ENCODE results near the gene SHB. TPM values are rescaled to one million over a fixed set of nuclear protein-coding genes. Genes with fewer than 3 reads are reported as not detected.
A peak's percentile ranks its signal among the peaks of the same experiment; 100 is the strongest.

SHB gene
- total and polyA plus RNA-seq, 2 donors (not counting 3 experiments of a cell fraction or from before 2014, with no cell fraction given): 13.4 to 24.9 TPM

GRCh38 chr9:37968228-37968701 lies 100.8 kb downstream of the SHB start:
- CTCF ChIA-PET: interaction anchor here (0.8 to 2.4 kb wide), 10 partner anchors 26 to 120 kb away, joined by 3 to 13 read pairs (median 7); partner anchors contain the start of gene SHB
- dilution Hi-C loops (cut with MboI; ENCODE audit: extremely low pct_ligation_motif_present, low sequenced_read_pairs): no loop called here
- Histone ChIP-seq H3K9me3 (replicated peaks; ENCODE audit: control insufficient read depth, insufficient read depth, low read length) (no peaks in the 10 kb centered on the region), H3K27me3 (ENCODE audit: control insufficient read depth in 2 of 2, insufficient read depth in 2 of 2, low read length in 2 of 2) (no peaks in the 10 kb centered on the region), H3K9me1 (replicated peaks; ENCODE audit: control insufficient read depth, extremely low read depth, insufficient read depth, low read length) (no peaks in the 10 kb centered on the region), H3K27ac (ENCODE audit: insufficient read depth, low read depth, low read length) (peak overlapping the region; percentile 49), H4K20me1 (replicated peaks; ENCODE audit: control insufficient read depth, extremely low read depth, insufficient read depth, low read length) (no peaks in the 10 kb centered on the region), H3K36me3 (ENCODE audit: control insufficient read depth in 2 of 2, extremely low read depth in 1 of 2, insufficient read depth in 2 of 2, low read length in 2 of 2) (peaks cover 2% of the 10 kb centered on the region in 2 experiments), H3K4me2 (ENCODE audit: insufficient read depth, low read length) (no peak overlapping the region), H3K79me2 (ENCODE audit: control insufficient read depth, insufficient read depth, low read length) (peaks cover 10% of the 10 kb centered on the region), H3K4me1 (ENCODE audit: control insufficient read depth, extremely low read depth, insufficient read depth, low read length) (peaks cover 54% of the 10 kb centered on the region), H3K9ac (replicated peaks; ENCODE audit: extremely low read depth, insufficient read depth, low read length) (no peak overlapping the region), H3K4me3 (replicated peaks in 1 of 3; ENCODE audit: insufficient read depth in 1 of 3, low read depth in 1 of 3, low read length in 3 of 3) (no peak overlapping the region), H2AFZ (ENCODE audit: low read depth, low read length) (no peak overlapping the region)
- POLR2A ChIA-PET: no interaction called here
- DNase-seq (ENCODE audit: low read depth, low spot score) (peak; percentile 39), FAIRE-seq (no peak)
- intact Hi-C loops (cut with micrococcal nuclease): loop anchor here (2.0 to 5.0 kb wide), 3 partner anchors 41 to 99 kb away; partner anchors contain the start of gene SHB
- no peak for TF ChIP-seq POLR2A (IDR thresholded peaks at IDR 0.05; ENCODE audit: low read depth, low read length)
- no peak for TF ChIP-seq EZH2 (IDR thresholded peaks at IDR 0.05; ENCODE audit: borderline replicate concordance, low read depth, low read length, severe bottlenecking)
- no peak for TF ChIP-seq MYC (IDR thresholded peaks at IDR 0.05; ENCODE audit: low read depth, low read length)
- no peak for TF ChIP-seq GATA2 (IDR thresholded peaks at IDR 0.05; ENCODE audit: insufficient read depth, insufficient read length, low read depth, low read length)
- TF ChIP-seq JUN (IDR thresholded peaks at IDR 0.05; ENCODE audit: borderline replicate concordance, insufficient read depth, insufficient read length, low read depth): no peak
- TF ChIP-seq POLR2AphosphoS5 (IDR thresholded peaks at IDR 0.05; ENCODE audit: insufficient read depth, low read depth, low read length): no peak
- TF ChIP-seq MAX (IDR thresholded peaks at IDR 0.05; ENCODE audit: insufficient read depth, insufficient read length): no peak
- TF ChIP-seq FOS (IDR thresholded peaks at IDR 0.05; ENCODE audit: borderline replicate concordance, insufficient read depth, low read length): no peak
- TF ChIP-seq CTCF (IDR thresholded peaks at IDR 0.05; ENCODE audit: extremely low read depth in 1 of 2, insufficient read depth in 1 of 2, low read depth in 1 of 2, low read length in 2 of 2): no peak
- BruUV-seq (replicated peaks): no TSS peak

All from endothelial cell of umbilical vein (primary cell).